ENCODE data around the gene ODF4.

- TF ChIP-seq CTCF (IDR thresholded peaks at IDR 0.05) = no peak
- no peak for TF ChIP-seq POLR2A (IDR thresholded peaks at IDR 0.05)
Observed at GRCh38 chr17:8382052-8382879, 42.6 kb downstream of the ODF4 start.

Measured in ovary (tissue), 3 donors.